Measurements from ENCODE around the gene MEF2C. TPM values are rescaled to one million over a fixed set of nuclear protein-coding genes. Genes with fewer than 3 reads are reported as not detected.

The MEF2C gene
- total RNA-seq, 1 donor from 2014 or later, result 29.6 TPM

GRCh38 chr5:88702332-88702731 lies 180.7 kb downstream of the MEF2C start:
- Mint-ChIP-seq H3K36me3 (ENCODE audit: low read depth) (no peaks in the 10 kb centered on the region), H3K4me3 (ENCODE audit: unreplicated experiment) (no peak overlapping the region), H3K9me3 (ENCODE audit: low read depth) (peaks cover 3% of the 10 kb centered on the region), H3K27ac (ENCODE audit: unreplicated experiment) (no peak overlapping the region), H3K4me1 (ENCODE audit: low read depth) (no peaks in the 10 kb centered on the region), H3K27me3 (ENCODE audit: low read depth) (peaks cover 37% of the 10 kb centered on the region)
- DNase-seq (ENCODE audit: low spot score), result no peak
- no peak for TF ChIP-seq CTCF (IDR thresholded peaks at IDR 0.05)

- no peak for TF ChIP-seq CTCF (IDR thresholded peaks at IDR 0.05)
- no peak for DNase-seq (ENCODE audit: low spot score)
- Mint-ChIP-seq H3K9me3 (ENCODE audit: low read depth) (peaks cover 3% of the 10 kb centered on the region), H3K4me1 (ENCODE audit: low read depth) (peaks cover 2% of the 10 kb centered on the region), H3K27ac (ENCODE audit: unreplicated experiment) (no peak overlapping the region), H3K4me3 (ENCODE audit: unreplicated experiment) (no peak overlapping the region), H3K27me3 (ENCODE audit: low read depth) (peaks cover 53% of the 10 kb centered on the region), H3K36me3 (ENCODE audit: low read depth) (peaks cover 2% of the 10 kb centered on the region)
Measured at GRCh38 chr5:88700121-88700520, 182.9 kb downstream of the MEF2C start.

GRCh38 chr5:88698290-88698689 lies 184.7 kb downstream of the MEF2C start:
- DNase-seq (ENCODE audit: low spot score), result no peak
- no peak for TF ChIP-seq CTCF (IDR thresholded peaks at IDR 0.05)
- peaks cover 3% of the 10 kb centered on the region for H3K9me3 Mint-ChIP-seq (ENCODE audit: low read depth)
- H3K4me1 Mint-ChIP-seq (ENCODE audit: low read depth), result peaks cover 7% of the 10 kb centered on the region
- H3K36me3 Mint-ChIP-seq (ENCODE audit: low read depth), result peaks cover 2% of the 10 kb centered on the region
- peaks cover 67% of the 10 kb centered on the region for H3K27me3 Mint-ChIP-seq (ENCODE audit: low read depth)
- no peak overlapping the region for H3K27ac Mint-ChIP-seq (ENCODE audit: unreplicated experiment)
- no peak overlapping the region for H3K4me3 Mint-ChIP-seq (ENCODE audit: unreplicated experiment)

GRCh38 chr5:88696466-88696865 lies 186.5 kb downstream of the MEF2C start:
- H3K4me3 Mint-ChIP-seq (ENCODE audit: unreplicated experiment), result no peak overlapping the region
- H3K9me3 Mint-ChIP-seq (ENCODE audit: low read depth), result peaks cover 1% of the 10 kb centered on the region
- H3K27me3 Mint-ChIP-seq (ENCODE audit: low read depth), result peaks cover 84% of the 10 kb centered on the region
- DNase-seq (ENCODE audit: low spot score), result no peak
- no peak overlapping the region for H3K27ac Mint-ChIP-seq (ENCODE audit: unreplicated experiment)
- H3K36me3 Mint-ChIP-seq (ENCODE audit: low read depth), result peaks cover 2% of the 10 kb centered on the region
- no peak for TF ChIP-seq CTCF (IDR thresholded peaks at IDR 0.05)
- peaks cover 24% of the 10 kb centered on the region for H3K4me1 Mint-ChIP-seq (ENCODE audit: low read depth)

GRCh38 chr5:88695931-88696330 lies 187.1 kb downstream of the MEF2C start:
- H3K4me3 Mint-ChIP-seq (ENCODE audit: unreplicated experiment), result no peak overlapping the region
- H3K27me3 Mint-ChIP-seq (ENCODE audit: low read depth), result peaks cover 85% of the 10 kb centered on the region
- no peak overlapping the region for H3K27ac Mint-ChIP-seq (ENCODE audit: unreplicated experiment)
- no peaks in the 10 kb centered on the region for H3K9me3 Mint-ChIP-seq (ENCODE audit: low read depth)
- peaks cover 2% of the 10 kb centered on the region for H3K36me3 Mint-ChIP-seq (ENCODE audit: low read depth)
- H3K4me1 Mint-ChIP-seq (ENCODE audit: low read depth), result peaks cover 30% of the 10 kb centered on the region
- no peak for TF ChIP-seq CTCF (IDR thresholded peaks at IDR 0.05)
- DNase-seq (ENCODE audit: low spot score), result no peak

Measured in chondrocyte (in vitro differentiated cells).